Left lung (tissue), 10 donors: ENCODE data around the gene EMP1. TPM values are rescaled to one million over a fixed set of nuclear protein-coding genes. Genes with fewer than 3 reads are reported as not detected.

Experiments used
- ATAC-seq: fragments of 200-7000 bp; cut with Tn5 transposase; one replicate; pipeline ENCODE4 v1.9.1; 2020; ENCODE audit warnings: moderate library complexity
- DNase-seq, 4 donors: peaks; one replicate each; pipeline ENCODE4 v3.0.0-alpha.2; 2013 to 2020
- H3K27ac ChIP-seq, 2 donors: fragments of 200-600 bp; sonication (generic) in 1 of 2; one replicate each; pipeline versions ENCODE4 v1.5.0 to v1.8.0; 2020 to 2021
- H3K27me3 ChIP-seq, 2 donors: fragments of 200-600 bp; sonication (generic) in 1 of 2; one replicate each; pipeline versions ENCODE4 v1.5.0 to v1.8.0; 2020 to 2021
- H3K36me3 ChIP-seq, 2 donors: fragments of 200-600 bp; sonication (generic) in 1 of 2; one replicate each; pipeline versions ENCODE4 v1.5.0 to v1.8.0; 2020 to 2021
- H3K4me1 ChIP-seq, 2 donors: fragments of 200-600 bp; one replicate each; pipeline ENCODE4 v1.8.0; 2021
- H3K4me3 ChIP-seq, 2 donors: fragments of 200-600 bp; sonication (generic) in 1 of 2; one replicate each; pipeline versions ENCODE4 v1.5.0 to v1.8.0; 2020 to 2021; ENCODE audit warnings: mild to moderate bottlenecking in 1 of 2
- H3K9me3 ChIP-seq, 2 donors: fragments of 200-600 bp; sonication (generic) in 1 of 2; one replicate each; pipeline versions ENCODE4 v1.5.0 to v1.8.0; 2020 to 2021
- intact Hi-C, 2 donors: fragments of 100-400 bp; cut with DNase I; formaldehyde crosslinking; loops; one replicate each; pipeline versions ENCODE4 v1.11.2 to v1.14.2; 2022
- polyA plus RNA-seq, 6 donors: library from polyadenylated mRNA; unstranded; fragments of 120-200 nt; gene quantifications; one replicate each; pipeline ENCODE4 v1.2.1, GENCODE V29; 2013; ENCODE audit not compliant: insufficient read length in 6 of 6
- total RNA-seq, 2 donors: library from RNA; stranded (reverse); fragmentation: NEBNext Ultra II Directional; extraction: Animal tissue kit (Norgen Biotek cat#: 25700); gene quantifications; one replicate each; pipeline ENCODE4 v1.2.1, GENCODE V29; 2021
- TF ChIP-seq, protein P1 (sequence below), 2 donors: fragments of 200-600 bp; sonication (generic) in 1 of 2; IDR thresholded peaks; one replicate each; pipeline versions ENCODE4 v1.5.0 to v1.8.0; 2021; ENCODE audit warnings: antibody characterized with exemption in 2 of 2
- donor health status: DM: no; HTN: yes; CAD: no.
- donor health status: DM: no; HTN: no; CAD: no.

Gene EMP1
- total and polyA plus RNA-seq, 8 donors, result 79.3 to 369 (median 133) TPM

DNA sequence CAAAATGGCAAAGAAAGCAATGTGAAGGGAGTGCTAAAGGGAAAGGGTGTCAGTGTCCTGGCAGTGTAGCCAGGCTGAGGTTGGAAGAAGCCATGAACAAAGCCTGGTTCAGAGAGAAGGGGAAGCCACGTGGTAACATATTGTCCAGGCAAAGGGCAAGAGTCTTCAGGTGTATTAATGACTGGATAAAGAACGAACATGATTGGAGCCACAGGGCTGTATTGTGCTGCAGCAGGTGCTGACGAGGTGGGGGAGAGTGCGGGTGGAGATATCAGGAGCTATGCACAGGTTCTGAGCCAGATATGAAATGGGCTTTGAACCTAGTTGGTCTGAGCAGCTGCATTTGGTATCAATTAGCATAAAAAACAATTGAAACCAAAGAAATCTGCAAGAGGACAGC lies 18.6 kb upstream of the EMP1 start:
- DNase-seq, result no peak
- TF ChIP-seq, protein P1, sequence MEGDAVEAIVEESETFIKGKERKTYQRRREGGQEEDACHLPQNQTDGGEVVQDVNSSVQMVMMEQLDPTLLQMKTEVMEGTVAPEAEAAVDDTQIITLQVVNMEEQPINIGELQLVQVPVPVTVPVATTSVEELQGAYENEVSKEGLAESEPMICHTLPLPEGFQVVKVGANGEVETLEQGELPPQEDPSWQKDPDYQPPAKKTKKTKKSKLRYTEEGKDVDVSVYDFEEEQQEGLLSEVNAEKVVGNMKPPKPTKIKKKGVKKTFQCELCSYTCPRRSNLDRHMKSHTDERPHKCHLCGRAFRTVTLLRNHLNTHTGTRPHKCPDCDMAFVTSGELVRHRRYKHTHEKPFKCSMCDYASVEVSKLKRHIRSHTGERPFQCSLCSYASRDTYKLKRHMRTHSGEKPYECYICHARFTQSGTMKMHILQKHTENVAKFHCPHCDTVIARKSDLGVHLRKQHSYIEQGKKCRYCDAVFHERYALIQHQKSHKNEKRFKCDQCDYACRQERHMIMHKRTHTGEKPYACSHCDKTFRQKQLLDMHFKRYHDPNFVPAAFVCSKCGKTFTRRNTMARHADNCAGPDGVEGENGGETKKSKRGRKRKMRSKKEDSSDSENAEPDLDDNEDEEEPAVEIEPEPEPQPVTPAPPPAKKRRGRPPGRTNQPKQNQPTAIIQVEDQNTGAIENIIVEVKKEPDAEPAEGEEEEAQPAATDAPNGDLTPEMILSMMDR (IDR thresholded peaks at IDR 0.05), result no peak

DNA sequence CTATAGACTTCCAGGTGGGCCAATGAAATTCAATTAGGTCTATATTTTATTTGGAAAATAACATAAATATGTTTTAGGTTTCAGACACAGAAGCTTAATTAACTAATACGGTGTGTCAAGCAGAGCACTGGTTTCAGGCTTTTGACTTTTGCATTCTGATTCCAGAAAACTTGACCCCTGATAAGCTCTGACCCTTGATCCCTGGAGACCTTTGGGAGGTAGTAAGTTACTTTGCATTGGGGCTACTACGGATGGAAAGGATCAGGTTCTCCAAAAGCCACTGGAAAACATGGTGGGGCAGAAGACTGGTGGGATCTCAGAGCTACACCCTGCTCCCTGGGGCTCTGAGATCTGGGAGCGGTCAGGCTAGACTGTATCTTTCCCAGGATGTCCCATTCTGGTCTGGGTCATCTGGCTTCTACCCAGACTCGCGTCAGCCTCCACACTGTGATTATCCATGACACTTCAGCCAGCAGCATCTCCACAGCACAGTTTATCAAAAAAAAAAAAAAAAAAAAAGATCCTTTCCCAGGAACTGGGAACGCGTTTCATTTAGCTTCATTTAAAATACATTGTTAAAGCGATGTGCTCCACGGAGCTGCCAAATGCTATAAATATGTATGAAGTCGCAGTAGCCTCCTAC lies 17.8 kb upstream of the EMP1 start:
- DNase-seq (no peak), ATAC-seq (peak; percentile 18)
- Histone ChIP-seq H3K4me1 (peaks cover 8 to 24% of the 10 kb centered on the region in 2 donors), H3K4me3 (no peak overlapping the region), H3K27ac (peak overlapping the region in 1 of 2 donors; percentile 53), H3K9me3 (no peaks in the 10 kb centered on the region), H3K36me3 (no peaks in the 10 kb centered on the region), H3K27me3 (no peaks in the 10 kb centered on the region)
- TF ChIP-seq, protein P1 (IDR thresholded peaks at IDR 0.05), result no peak
- intact Hi-C loops, result no loop called here

More for the DNA sequence above, 18.6 kb upstream of the EMP1 start:
- no peaks in the 10 kb centered on the region for H3K36me3 ChIP-seq
- H3K4me1 ChIP-seq, result peaks cover 8 to 30% of the 10 kb centered on the region in 2 donors
- no peak overlapping the region for H3K4me3 ChIP-seq
- H3K27ac ChIP-seq, result no peak overlapping the region
- H3K27me3 ChIP-seq, result no peaks in the 10 kb centered on the region
- ATAC-seq, result no peak
- intact Hi-C loops, result no loop called here
- no peaks in the 10 kb centered on the region for H3K9me3 ChIP-seq

GRCh38 chr12:13179211-13180074 lies 17.1 kb upstream of the EMP1 start:
- DNase-seq, result peak in 3 of 4 donors; percentile 81 to 84 (median 84)
- Histone ChIP-seq H3K27me3 (no peaks in the 10 kb centered on the region), H3K27ac (peak overlapping the region; percentile 7 to 53), H3K4me1 (peaks cover 8 to 17% of the 10 kb centered on the region in 2 donors), H3K9me3 (no peaks in the 10 kb centered on the region), H3K4me3 (no peak overlapping the region), H3K36me3 (no peaks in the 10 kb centered on the region)
- TF ChIP-seq, protein P1 (IDR thresholded peaks at IDR 0.05), result no peak
- ATAC-seq, result peak; percentile 83
- intact Hi-C loops, result no loop called here

- intact Hi-C loops, result no loop called here
- no peak overlapping the region for H3K27ac ChIP-seq
- no peaks in the 10 kb centered on the region for H3K9me3 ChIP-seq
- TF ChIP-seq, protein P1 (IDR thresholded peaks at IDR 0.05), result no peak
- H3K36me3 ChIP-seq, result no peaks in the 10 kb centered on the region
- ATAC-seq, result peak; percentile 6
- DNase-seq, result no peak
- H3K27me3 ChIP-seq, result no peaks in the 10 kb centered on the region
- no peak overlapping the region for H3K4me3 ChIP-seq
- peaks cover 8 to 17% of the 10 kb centered on the region in 2 donors for H3K4me1 ChIP-seq
Observed at GRCh38 chr12:13181375-13182070, 15.0 kb upstream of the EMP1 start.

GRCh38 chr12:13182881-13183280 lies 13.6 kb upstream of the EMP1 start:
- H3K27me3 ChIP-seq, result no peaks in the 10 kb centered on the region
- no peak overlapping the region for H3K27ac ChIP-seq
- intact Hi-C loops, result no loop called here
- H3K4me3 ChIP-seq, result no peak overlapping the region
- H3K4me1 ChIP-seq, result peaks cover 8 to 17% of the 10 kb centered on the region in 2 donors
- no peaks in the 10 kb centered on the region for H3K9me3 ChIP-seq
- H3K36me3 ChIP-seq, result no peaks in the 10 kb centered on the region
- TF ChIP-seq, protein P1 (IDR thresholded peaks at IDR 0.05), result no peak
- ATAC-seq, result no peak
- no peak for DNase-seq
